Neural crest cell (in vitro differentiated cells): ENCODE data around the gene HEATR5A. TPM values are rescaled to one million over a fixed set of nuclear protein-coding genes. Genes with fewer than 3 reads are reported as not detected.
"Not testable (repeated sequence)": the region's sequence is repeated elsewhere in the genome, so short reads cannot be mapped to it uniquely, and the experiment has no call there.

Experiments
- DNase-seq: peaks from one replicate; pipeline ENCODE4 v3.0.0; 2021; ENCODE audit warnings: low read depth, mixed read lengths, low spot score
- H3K27ac Mint-ChIP-seq: one replicate; pipeline ENCODE4 v1.8.0; 2021; ENCODE audit warnings: mild to moderate bottlenecking, mixed read lengths; ENCODE audit not compliant: unreplicated experiment
- H3K27me3 Mint-ChIP-seq: 2 replicates; pipeline ENCODE4 v1.8.0; 2021; ENCODE audit warnings: low read depth, mild to moderate bottlenecking, mixed read lengths
- H3K36me3 Mint-ChIP-seq: 2 replicates; pipeline ENCODE4 v1.8.0; 2021; ENCODE audit warnings: low read depth, mild to moderate bottlenecking, mixed read lengths
- H3K4me1 Mint-ChIP-seq: 2 replicates; pipeline ENCODE4 v1.8.0; 2021; ENCODE audit warnings: mixed read lengths
- H3K4me3 Mint-ChIP-seq: one replicate; pipeline ENCODE4 v1.8.0; 2021; ENCODE audit warnings: mild to moderate bottlenecking, mixed read lengths
- H3K9me3 Mint-ChIP-seq: 2 replicates; pipeline ENCODE4 v1.8.0; 2021; ENCODE audit warnings: mixed read lengths
- CTCF ChIP-seq: fragments of 200-600 bp; sonication (generic); conservative IDR thresholded peaks from 2 replicates; pipeline ENCODE4 v1.5.0; 2021; ENCODE audit warnings: antibody characterized with exemption, mild to moderate bottlenecking
- total RNA-seq: library from RNA; stranded (reverse); gene quantifications from 2 replicates; pipeline ENCODE4 v1.2.1, GENCODE V29; 2021

HEATR5A gene
- total RNA-seq, 1 donor from 2014 or later = 32.6 TPM

- TF ChIP-seq CTCF = no peak
- no peak for DNase-seq
- H3K36me3 Mint-ChIP-seq = no peaks in the 10 kb centered on the region
- no peak overlapping the region for H3K4me3 Mint-ChIP-seq
- no peaks in the 10 kb centered on the region for H3K27me3 Mint-ChIP-seq
- no peaks in the 10 kb centered on the region for H3K4me1 Mint-ChIP-seq
- H3K27ac Mint-ChIP-seq = no peak overlapping the region
- no peaks in the 10 kb centered on the region for H3K9me3 Mint-ChIP-seq
These were observed 100.1 kb downstream of the HEATR5A start for GRCh38 chr14:31320216-31320615.

- no peak for DNase-seq
- no peak overlapping the region for H3K27ac Mint-ChIP-seq
- no peaks in the 10 kb centered on the region for H3K36me3 Mint-ChIP-seq
- H3K4me3 Mint-ChIP-seq = no peak overlapping the region
- no peaks in the 10 kb centered on the region for H3K9me3 Mint-ChIP-seq
- no peak for TF ChIP-seq CTCF
- no peaks in the 10 kb centered on the region for H3K4me1 Mint-ChIP-seq
- no peaks in the 10 kb centered on the region for H3K27me3 Mint-ChIP-seq
These were observed 100.6 kb downstream of the HEATR5A start for GRCh38 chr14:31319701-31320100.

GRCh38 chr14:31312934-31313333 lies 107.4 kb downstream of the HEATR5A start:
- H3K4me1 Mint-ChIP-seq = no peaks in the 10 kb centered on the region
- H3K4me3 Mint-ChIP-seq = no peak overlapping the region

GRCh38 chr14:31312370-31312769 lies 108.0 kb downstream of the HEATR5A start:
- not testable (repeated sequence) for DNase-seq, H3K4me3 Mint-ChIP-seq, H3K27me3 Mint-ChIP-seq, H3K4me1 Mint-ChIP-seq, H3K9me3 Mint-ChIP-seq, H3K27ac Mint-ChIP-seq, H3K36me3 Mint-ChIP-seq

More at GRCh38 chr14:31312934-31313333, 107.4 kb downstream of the HEATR5A start:
- H3K36me3 Mint-ChIP-seq = peaks cover 8% of the 10 kb centered on the region
- DNase-seq = no peak
- no peak overlapping the region for H3K27ac Mint-ChIP-seq
- TF ChIP-seq CTCF = no peak
- H3K27me3 Mint-ChIP-seq = no peaks in the 10 kb centered on the region
- H3K9me3 Mint-ChIP-seq = no peaks in the 10 kb centered on the region

GRCh38 chr14:31307618-31308017 lies 112.7 kb downstream of the HEATR5A start:
- Mint-ChIP-seq H3K27ac (no peak overlapping the region), H3K4me3 (no peak overlapping the region), H3K4me1 (no peaks in the 10 kb centered on the region), H3K36me3 (peaks cover 8% of the 10 kb centered on the region), H3K27me3 (no peaks in the 10 kb centered on the region), H3K9me3 (no peaks in the 10 kb centered on the region)
- no peak for DNase-seq
- no peak for TF ChIP-seq CTCF

GRCh38 chr14:31307198-31307597 lies 113.2 kb downstream of the HEATR5A start:
- TF ChIP-seq CTCF = no peak
- H3K27me3 Mint-ChIP-seq = no peaks in the 10 kb centered on the region
- H3K27ac Mint-ChIP-seq = no peak overlapping the region
- H3K4me1 Mint-ChIP-seq = no peaks in the 10 kb centered on the region
- no peak for DNase-seq
- no peaks in the 10 kb centered on the region for H3K9me3 Mint-ChIP-seq
- H3K36me3 Mint-ChIP-seq = peaks cover 8% of the 10 kb centered on the region
- no peak overlapping the region for H3K4me3 Mint-ChIP-seq
